Measurements from ENCODE around the gene GLCE. TPM values are rescaled to one million over a fixed set of nuclear protein-coding genes. Genes with fewer than 3 reads are reported as not detected.

The GLCE gene
- total and polyA plus RNA-seq, 4 donors = 6.8 to 26.3 (median 13.7) TPM

- no peaks in the 10 kb centered on the region for H3K27me3 ChIP-seq (ENCODE audit: control insufficient read depth in 4 of 4, insufficient read depth in 4 of 4, low read length in 3 of 4)
- no peaks in the 10 kb centered on the region for H3K36me3 ChIP-seq (ENCODE audit: control insufficient read depth in 4 of 4, insufficient read depth in 3 of 4, low read depth in 1 of 4, low read length in 3 of 4)
- H3K9me3 ChIP-seq (ENCODE audit: control insufficient read depth in 4 of 4, low read length in 3 of 4) = no peaks in the 10 kb centered on the region
- H3K4me3 ChIP-seq (ENCODE audit: low read depth in 1 of 3, low read length in 3 of 3) = no peak overlapping the region
- H3K4me1 ChIP-seq (ENCODE audit: control insufficient read depth in 4 of 4, insufficient read depth in 4 of 4, low read length in 3 of 4) = peaks cover 0 to 7% (median 0%) of the 10 kb centered on the region in 4 donors
- 80% methylated on average over 3 of the region's 3 CpGs for WGBS
- H3K27ac ChIP-seq (ENCODE audit: low read depth in 1 of 2, low read length in 2 of 2) = no peak overlapping the region
- TF ChIP-seq, protein P1, sequence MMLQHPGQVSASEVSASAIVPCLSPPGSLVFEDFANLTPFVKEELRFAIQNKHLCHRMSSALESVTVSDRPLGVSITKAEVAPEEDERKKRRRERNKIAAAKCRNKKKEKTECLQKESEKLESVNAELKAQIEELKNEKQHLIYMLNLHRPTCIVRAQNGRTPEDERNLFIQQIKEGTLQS (IDR thresholded peaks at IDR 0.05) = no peak
- TF ChIP-seq, protein P2, sequence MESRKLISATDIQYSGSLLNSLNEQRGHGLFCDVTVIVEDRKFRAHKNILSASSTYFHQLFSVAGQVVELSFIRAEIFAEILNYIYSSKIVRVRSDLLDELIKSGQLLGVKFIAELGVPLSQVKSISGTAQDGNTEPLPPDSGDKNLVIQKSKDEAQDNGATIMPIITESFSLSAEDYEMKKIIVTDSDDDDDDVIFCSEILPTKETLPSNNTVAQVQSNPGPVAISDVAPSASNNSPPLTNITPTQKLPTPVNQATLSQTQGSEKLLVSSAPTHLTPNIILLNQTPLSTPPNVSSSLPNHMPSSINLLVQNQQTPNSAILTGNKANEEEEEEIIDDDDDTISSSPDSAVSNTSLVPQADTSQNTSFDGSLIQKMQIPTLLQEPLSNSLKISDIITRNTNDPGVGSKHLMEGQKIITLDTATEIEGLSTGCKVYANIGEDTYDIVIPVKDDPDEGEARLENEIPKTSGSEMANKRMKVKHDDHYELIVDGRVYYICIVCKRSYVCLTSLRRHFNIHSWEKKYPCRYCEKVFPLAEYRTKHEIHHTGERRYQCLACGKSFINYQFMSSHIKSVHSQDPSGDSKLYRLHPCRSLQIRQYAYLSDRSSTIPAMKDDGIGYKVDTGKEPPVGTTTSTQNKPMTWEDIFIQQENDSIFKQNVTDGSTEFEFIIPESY (IDR thresholded peaks at IDR 0.05) = no peak
- TF ChIP-seq, protein P3, sequence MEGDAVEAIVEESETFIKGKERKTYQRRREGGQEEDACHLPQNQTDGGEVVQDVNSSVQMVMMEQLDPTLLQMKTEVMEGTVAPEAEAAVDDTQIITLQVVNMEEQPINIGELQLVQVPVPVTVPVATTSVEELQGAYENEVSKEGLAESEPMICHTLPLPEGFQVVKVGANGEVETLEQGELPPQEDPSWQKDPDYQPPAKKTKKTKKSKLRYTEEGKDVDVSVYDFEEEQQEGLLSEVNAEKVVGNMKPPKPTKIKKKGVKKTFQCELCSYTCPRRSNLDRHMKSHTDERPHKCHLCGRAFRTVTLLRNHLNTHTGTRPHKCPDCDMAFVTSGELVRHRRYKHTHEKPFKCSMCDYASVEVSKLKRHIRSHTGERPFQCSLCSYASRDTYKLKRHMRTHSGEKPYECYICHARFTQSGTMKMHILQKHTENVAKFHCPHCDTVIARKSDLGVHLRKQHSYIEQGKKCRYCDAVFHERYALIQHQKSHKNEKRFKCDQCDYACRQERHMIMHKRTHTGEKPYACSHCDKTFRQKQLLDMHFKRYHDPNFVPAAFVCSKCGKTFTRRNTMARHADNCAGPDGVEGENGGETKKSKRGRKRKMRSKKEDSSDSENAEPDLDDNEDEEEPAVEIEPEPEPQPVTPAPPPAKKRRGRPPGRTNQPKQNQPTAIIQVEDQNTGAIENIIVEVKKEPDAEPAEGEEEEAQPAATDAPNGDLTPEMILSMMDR (IDR thresholded peaks at IDR 0.05; ENCODE audit: low read depth, low read length, missing input control) = no peak
- TF ChIP-seq GABPA (IDR thresholded peaks at IDR 0.05 in 1 of 2, conservative IDR thresholded peaks at IDR 0.05 in 1 of 2) (no peak), JUND (IDR thresholded peaks at IDR 0.05) (no peak)
- TF ChIP-seq, protein P4, sequence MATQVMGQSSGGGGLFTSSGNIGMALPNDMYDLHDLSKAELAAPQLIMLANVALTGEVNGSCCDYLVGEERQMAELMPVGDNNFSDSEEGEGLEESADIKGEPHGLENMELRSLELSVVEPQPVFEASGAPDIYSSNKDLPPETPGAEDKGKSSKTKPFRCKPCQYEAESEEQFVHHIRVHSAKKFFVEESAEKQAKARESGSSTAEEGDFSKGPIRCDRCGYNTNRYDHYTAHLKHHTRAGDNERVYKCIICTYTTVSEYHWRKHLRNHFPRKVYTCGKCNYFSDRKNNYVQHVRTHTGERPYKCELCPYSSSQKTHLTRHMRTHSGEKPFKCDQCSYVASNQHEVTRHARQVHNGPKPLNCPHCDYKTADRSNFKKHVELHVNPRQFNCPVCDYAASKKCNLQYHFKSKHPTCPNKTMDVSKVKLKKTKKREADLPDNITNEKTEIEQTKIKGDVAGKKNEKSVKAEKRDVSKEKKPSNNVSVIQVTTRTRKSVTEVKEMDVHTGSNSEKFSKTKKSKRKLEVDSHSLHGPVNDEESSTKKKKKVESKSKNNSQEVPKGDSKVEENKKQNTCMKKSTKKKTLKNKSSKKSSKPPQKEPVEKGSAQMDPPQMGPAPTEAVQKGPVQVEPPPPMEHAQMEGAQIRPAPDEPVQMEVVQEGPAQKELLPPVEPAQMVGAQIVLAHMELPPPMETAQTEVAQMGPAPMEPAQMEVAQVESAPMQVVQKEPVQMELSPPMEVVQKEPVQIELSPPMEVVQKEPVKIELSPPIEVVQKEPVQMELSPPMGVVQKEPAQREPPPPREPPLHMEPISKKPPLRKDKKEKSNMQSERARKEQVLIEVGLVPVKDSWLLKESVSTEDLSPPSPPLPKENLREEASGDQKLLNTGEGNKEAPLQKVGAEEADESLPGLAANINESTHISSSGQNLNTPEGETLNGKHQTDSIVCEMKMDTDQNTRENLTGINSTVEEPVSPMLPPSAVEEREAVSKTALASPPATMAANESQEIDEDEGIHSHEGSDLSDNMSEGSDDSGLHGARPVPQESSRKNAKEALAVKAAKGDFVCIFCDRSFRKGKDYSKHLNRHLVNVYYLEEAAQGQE (IDR thresholded peaks at IDR 0.05) = no peak
- H3K9ac ChIP-seq (ENCODE audit: low read depth in 1 of 2, low read length in 2 of 2) = no peak overlapping the region
- no peak for DNase-seq (ENCODE audit: low spot score)
These were observed 147.5 kb downstream of the GLCE start for GRCh38 chr15:69307939-69308338.

GRCh38 chr15:69308949-69309348 is 148.5 kb downstream of the GLCE start:
- no peak overlapping the region for H3K9ac ChIP-seq (ENCODE audit: low read depth in 1 of 2, low read length in 2 of 2)
- H3K4me3 ChIP-seq (ENCODE audit: low read depth in 1 of 3, low read length in 3 of 3) = no peak overlapping the region
- H3K27me3 ChIP-seq (ENCODE audit: control insufficient read depth in 4 of 4, insufficient read depth in 4 of 4, low read length in 3 of 4) = no peaks in the 10 kb centered on the region
- H3K36me3 ChIP-seq (ENCODE audit: control insufficient read depth in 4 of 4, insufficient read depth in 3 of 4, low read depth in 1 of 4, low read length in 3 of 4) = no peaks in the 10 kb centered on the region
- peaks cover 0 to 7% (median 0%) of the 10 kb centered on the region in 4 donors for H3K4me1 ChIP-seq (ENCODE audit: control insufficient read depth in 4 of 4, insufficient read depth in 4 of 4, low read length in 3 of 4)
- no peak for DNase-seq (ENCODE audit: low spot score)
- no peaks in the 10 kb centered on the region for H3K9me3 ChIP-seq (ENCODE audit: control insufficient read depth in 4 of 4, low read length in 3 of 4)
- WGBS = 88% methylated on average over 5 of the region's 5 CpGs
- H3K27ac ChIP-seq (ENCODE audit: low read depth in 1 of 2, low read length in 2 of 2) = no peak overlapping the region
- TF ChIP-seq, protein P2 (IDR thresholded peaks at IDR 0.05) = no peak
- TF ChIP-seq, protein P1 (IDR thresholded peaks at IDR 0.05) = no peak
- TF ChIP-seq, protein P5, sequence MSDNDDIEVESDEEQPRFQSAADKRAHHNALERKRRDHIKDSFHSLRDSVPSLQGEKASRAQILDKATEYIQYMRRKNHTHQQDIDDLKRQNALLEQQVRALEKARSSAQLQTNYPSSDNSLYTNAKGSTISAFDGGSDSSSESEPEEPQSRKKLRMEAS (IDR thresholded peaks at IDR 0.05) = no peak
- TF ChIP-seq RAD21 (IDR thresholded peaks at IDR 0.05) = no peak

All from liver (tissue), 9 donors.